Esophagus squamous epithelium (tissue), 4 donors: ENCODE results near the gene TAAR1.

Experiments
- POLR2A ChIP-seq, 4 donors: fragments of 450-650 bp; IDR thresholded peaks; one replicate each; pipeline ENCODE4 v1.6.1; 2017; ENCODE audit warnings: antibody characterized with exemption in 4 of 4, mild to moderate bottlenecking in 4 of 4, moderate library complexity in 3 of 4
- TF ChIP-seq, protein P1 (sequence below), 6 experiments: fragments of 450-650 bp in 4 of 6; fragments of 200-600 bp in 2 of 6; sonication (generic) in 2 of 6; IDR thresholded peaks; one replicate each; pipeline ENCODE4 v1.5.1; 2016 to 2019; ENCODE audit warnings: antibody characterized with exemption in 6 of 6, mild to moderate bottlenecking in 4 of 6, moderate library complexity in 4 of 6

DNA sequence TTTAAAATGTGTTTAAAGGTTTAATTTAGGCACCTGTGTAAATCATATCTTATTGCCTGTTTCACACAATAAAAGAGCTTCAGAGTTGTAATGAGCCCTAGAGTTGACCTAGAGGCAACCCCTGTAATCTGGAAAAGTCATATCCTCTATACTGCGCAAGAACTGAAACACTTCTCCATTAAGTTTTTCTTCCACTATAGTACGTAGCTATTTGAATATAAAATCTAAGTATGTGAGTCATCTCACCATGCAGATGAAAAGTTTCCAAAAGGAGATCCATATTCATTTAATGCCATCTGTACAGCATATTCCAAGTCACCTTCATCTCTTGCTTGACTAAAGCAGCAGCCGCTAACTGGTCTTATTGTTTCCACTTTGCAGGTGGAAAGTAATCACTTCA lies 26.0 kb upstream of the TAAR1 start:
- no peak for TF ChIP-seq POLR2A (IDR thresholded peaks at IDR 0.05)
- TF ChIP-seq, protein P1, sequence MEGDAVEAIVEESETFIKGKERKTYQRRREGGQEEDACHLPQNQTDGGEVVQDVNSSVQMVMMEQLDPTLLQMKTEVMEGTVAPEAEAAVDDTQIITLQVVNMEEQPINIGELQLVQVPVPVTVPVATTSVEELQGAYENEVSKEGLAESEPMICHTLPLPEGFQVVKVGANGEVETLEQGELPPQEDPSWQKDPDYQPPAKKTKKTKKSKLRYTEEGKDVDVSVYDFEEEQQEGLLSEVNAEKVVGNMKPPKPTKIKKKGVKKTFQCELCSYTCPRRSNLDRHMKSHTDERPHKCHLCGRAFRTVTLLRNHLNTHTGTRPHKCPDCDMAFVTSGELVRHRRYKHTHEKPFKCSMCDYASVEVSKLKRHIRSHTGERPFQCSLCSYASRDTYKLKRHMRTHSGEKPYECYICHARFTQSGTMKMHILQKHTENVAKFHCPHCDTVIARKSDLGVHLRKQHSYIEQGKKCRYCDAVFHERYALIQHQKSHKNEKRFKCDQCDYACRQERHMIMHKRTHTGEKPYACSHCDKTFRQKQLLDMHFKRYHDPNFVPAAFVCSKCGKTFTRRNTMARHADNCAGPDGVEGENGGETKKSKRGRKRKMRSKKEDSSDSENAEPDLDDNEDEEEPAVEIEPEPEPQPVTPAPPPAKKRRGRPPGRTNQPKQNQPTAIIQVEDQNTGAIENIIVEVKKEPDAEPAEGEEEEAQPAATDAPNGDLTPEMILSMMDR (IDR thresholded peaks at IDR 0.05): no peak
